Stimulated activated naive CD4-positive, alpha-beta T cell (primary cell): ENCODE data around the gene GASK1A.

Source experiments
- DNase-seq, 6 experiments: peaks; one replicate each; lab custom pipeline; 2025; lab: John Stamatoyannopoulos, UW

The GASK1A gene

DNA sequence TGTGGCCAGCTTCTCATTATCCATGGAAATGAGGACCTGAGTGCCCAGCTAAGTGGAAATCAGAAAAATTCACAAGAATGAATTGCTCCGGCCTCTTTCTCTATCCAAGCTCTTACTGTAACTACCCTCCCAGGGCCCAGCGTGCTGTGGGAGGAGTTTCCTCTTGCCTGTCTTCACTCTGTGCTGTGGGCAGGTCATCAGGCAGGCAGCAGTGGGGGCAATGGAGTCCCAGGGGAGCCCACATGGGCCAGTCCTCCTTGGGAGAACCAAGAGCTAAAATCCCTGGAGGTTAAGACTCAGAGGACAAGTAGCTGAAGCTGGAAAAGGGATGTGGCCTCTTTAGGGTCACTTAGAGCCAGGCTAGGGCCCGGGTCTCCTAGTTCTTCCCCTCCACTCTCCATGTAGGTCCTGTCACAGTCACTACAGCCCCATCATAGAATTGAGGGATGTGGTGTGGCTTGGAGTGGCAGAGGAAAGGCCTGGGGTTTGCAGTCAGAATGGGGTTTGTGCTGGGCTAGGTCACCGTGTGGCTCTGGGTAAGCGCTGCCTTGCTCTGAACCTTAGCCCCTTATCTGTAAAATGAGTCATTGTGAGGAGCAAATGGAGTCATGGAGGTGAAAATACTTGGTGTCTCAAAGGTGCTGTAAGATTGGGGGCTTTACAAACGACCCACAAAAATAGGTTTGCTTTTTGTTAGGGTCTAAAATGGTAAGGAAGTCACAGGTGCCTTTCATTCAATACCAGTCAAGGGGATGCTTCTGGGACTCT, 3.7 kb downstream of the GASK1A start:
- DNase-seq = no peak

GRCh38 chr3:42983927-42984326, 4.8 kb downstream of the GASK1A start:
- DNase-seq = no peak

GRCh38 chr3:42984701-42985100, 5.6 kb downstream of the GASK1A start:
- DNase-seq = no peak

DNA sequence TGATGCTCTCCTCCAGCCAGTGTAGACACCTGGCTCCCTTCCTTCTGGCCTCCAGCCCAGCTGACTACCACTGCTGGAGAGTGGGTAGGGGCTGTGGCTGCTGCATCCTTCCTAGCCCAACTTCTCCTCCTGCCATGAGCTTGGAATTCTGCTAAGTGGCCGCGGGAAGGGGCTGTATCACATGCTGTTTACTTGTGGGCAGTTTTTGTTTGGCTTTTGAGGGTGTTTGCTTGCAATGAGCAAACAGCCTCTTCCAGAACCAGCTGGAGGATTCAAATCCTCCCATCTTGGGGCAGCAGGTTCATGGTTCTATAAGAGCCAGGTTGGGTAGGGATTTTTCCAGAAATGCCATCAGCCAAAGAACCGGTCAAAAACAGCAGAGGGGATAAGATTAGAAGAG, 9.0 kb downstream of the GASK1A start:
- DNase-seq = no peak

GRCh38 chr3:42988566-42988965, 9.5 kb downstream of the GASK1A start:
- DNase-seq = no peak

GRCh38 chr3:42991341-42992315, 12.5 kb downstream of the GASK1A start:
- no peak for DNase-seq

DNA sequence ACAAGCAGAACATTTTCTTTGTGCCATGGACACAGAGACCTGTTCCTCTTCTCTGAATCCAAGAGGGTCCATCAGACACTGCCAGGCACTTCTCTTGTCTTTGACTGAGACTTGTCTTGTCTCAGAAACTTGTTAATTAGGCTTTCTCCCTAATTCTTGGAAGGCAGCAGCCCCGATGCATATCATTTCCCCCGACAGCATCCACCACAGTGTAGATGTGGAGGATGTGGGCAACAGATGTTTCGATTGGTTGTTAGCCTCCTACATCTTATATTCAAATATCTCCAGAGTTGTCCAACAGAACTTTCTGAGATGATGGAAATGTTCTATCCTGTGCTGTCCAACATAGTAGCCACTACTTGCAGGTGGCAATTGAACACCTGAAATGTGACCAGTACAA, 15.5 kb downstream of the GASK1A start:
- no peak for DNase-seq

GRCh38 chr3:42996021-42996420, 16.9 kb downstream of the GASK1A start:
- no peak for DNase-seq

- no peak for DNase-seq
Measured at GRCh38 chr3:42996633-42997075, 17.5 kb downstream of the GASK1A start.

DNA sequence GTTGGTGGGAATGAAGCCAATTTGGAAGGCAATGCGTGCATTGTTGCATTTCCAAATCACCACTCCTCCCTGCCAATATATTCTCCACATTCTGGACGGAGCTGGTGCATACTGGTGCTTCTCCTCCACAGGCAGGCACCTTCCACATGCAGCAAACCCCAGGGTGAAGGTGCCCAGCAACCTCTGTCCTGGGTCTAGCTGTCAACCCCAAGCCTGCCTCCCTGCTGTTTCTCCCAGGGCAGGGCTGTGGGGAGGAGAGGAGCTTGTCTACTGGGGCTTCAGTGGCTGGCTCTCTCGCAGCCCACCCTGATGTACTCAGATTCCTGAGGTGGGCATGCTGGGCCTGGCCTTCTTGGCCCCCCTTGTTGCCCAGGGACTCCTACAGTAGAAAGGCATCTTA, 20.1 kb downstream of the GASK1A start:
- no peak for DNase-seq

DNA sequence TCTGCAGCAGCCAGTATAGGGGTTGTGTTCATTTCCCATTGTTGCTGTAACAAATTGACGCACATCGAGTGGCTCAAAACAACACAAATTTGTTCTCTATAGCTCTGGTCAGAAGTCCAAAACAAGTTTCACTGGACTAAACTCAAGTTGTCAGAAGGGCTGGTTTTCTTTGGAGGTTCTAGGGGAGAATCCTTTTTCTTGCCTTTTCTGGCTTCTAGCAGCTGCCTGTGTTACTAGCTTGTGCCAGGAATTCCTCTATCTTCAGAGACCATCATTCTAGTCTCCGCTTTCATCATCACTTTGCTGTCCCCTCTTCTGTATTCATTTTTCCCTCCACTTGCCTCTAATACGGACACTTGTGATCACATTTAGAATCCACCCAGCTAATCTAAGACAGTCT, 20.5 kb downstream of the GASK1A start:
- DNase-seq = no peak

- DNase-seq = no peak
Measured at GRCh38 chr3:43000387-43000786, 21.3 kb downstream of the GASK1A start.

DNA sequence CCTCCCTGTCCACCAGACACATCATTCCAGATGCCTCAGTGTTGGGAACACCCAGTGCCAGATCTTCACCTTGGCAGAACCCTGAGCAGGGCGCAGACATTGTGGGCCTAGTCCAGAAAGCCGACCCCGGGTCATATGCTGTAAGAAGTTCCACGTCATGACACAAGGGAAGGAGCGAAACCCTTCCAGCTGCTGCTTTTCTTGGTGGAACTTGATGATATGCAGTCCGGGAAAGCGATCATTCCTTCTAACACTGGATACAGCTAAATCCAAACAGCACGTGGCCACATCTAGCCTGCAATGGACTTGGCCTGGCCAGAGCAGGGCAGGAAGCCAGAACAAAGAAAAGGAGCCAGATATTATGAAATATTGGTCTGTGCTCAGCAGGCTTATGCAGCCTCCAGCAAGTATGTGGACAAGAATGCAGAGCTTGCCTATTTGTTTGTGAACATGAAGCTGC, 22.0 kb downstream of the GASK1A start:
- DNase-seq = no peak

DNA sequence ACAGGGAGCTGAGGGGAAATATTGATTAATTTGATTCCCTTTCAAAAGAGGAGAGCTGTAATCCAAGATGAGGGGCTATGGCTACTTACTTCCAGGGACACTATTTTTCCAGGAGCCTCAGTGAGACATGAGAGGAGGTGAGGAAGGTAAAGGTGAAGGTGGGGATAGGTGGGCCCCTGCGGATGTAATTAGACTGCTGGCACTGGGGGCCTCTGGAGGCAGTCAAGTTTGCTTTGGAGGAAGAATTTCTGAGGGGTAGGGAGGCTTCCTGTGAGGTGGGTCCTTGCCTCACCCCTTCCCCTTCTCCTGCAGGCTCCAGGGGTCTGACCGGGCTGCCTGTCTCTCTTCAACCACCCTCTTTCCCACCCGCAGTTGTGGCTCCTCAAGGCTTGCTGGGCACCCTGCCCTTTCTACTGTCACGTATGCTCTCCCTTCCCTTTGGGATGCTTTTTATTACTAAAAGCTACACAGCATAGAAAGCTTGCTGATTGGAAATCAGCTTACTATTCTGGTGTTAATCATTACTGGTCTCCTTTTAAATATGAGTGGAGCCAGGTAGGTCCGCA, 22.5 kb downstream of the GASK1A start:
- DNase-seq = no peak

- DNase-seq = no peak
Measured at GRCh38 chr3:43004282-43004681, 25.2 kb downstream of the GASK1A start.

DNA sequence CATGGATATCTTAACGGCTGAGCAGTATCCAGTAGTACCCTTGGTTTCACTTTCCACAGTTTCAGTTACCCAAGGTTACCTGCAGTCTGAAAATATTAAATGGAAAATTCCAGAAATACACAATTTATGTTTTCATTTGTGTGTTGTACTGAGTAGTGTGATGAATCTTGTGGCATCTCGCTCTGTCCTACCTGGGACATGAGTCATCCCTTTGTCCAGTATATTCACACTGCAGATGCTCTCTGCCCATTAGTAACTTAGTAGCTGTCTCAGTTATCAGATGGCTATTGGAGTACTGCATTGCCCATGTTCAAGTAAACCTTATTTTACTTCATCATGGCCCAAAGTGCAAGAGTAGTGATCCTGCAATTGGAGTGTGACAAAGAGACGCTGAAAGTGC, 26.1 kb downstream of the GASK1A start:
- DNase-seq = no peak

- no peak for DNase-seq
Measured at GRCh38 chr3:43005981-43006380, 26.9 kb downstream of the GASK1A start.

DNA sequence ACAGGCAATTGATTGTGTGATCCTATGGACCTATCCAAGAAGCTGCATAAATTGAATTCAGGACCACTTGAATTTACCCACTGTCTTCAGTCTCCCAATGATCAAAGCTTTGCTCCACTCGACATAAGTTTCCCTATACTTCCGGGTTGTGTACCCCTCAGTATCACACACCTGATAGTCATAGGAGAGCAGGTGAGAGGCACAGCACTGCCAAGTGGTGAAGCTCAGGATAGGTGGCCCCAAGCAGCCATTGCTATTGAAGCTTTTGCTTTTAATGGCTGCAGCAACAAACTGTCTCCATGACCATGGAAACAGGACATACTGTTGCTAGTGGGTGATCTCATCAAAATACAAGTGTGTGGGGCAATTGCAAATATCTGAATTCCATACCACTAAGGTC, 27.7 kb downstream of the GASK1A start:
- no peak for DNase-seq

GRCh38 chr3:43009547-43009946, 30.4 kb downstream of the GASK1A start:
- no peak for DNase-seq

GRCh38 chr3:43010638-43011037, 31.5 kb downstream of the GASK1A start:
- DNase-seq = no peak

- peak in 3 of 6 experiments; percentile 18 to 29 (median 23) for DNase-seq
Measured at GRCh38 chr3:43011638-43012037, 32.5 kb downstream of the GASK1A start.

- no peak for DNase-seq
Measured at GRCh38 chr3:43012174-43012573, 33.1 kb downstream of the GASK1A start.

- no peak for DNase-seq
Measured at GRCh38 chr3:43013256-43013655, 34.1 kb downstream of the GASK1A start.
